ENCODE data around the gene OPRM1.

Gene OPRM1

GRCh38 chr6:154289818-154290508 lies 250.9 kb downstream of the OPRM1 start:
- no peak for DNase-seq

GRCh38 chr6:154292066-154292465 lies 253.0 kb downstream of the OPRM1 start:
- no peak for DNase-seq

- no peak for DNase-seq
Measured at GRCh38 chr6:154292855-154293519, 253.9 kb downstream of the OPRM1 start.

GRCh38 chr6:154295733-154296132 lies 256.7 kb downstream of the OPRM1 start:
- no peak for DNase-seq
